Erythroblast (primary cell): ENCODE results near the gene PHC2.

Source experiments
- DNase-seq, 2 experiments: peaks; one replicate each; lab custom pipeline; 2025; lab: John Stamatoyannopoulos, UW
- GATA1 ChIP-seq: IDR thresholded peaks from 2 replicates; pipeline ENCODE4 v1.6.1; 2011; ENCODE audit warnings: low read depth, mild to moderate bottlenecking, control low read depth, low read length, moderate library complexity
- POLR2A ChIP-seq: IDR thresholded peaks from 2 replicates; pipeline ENCODE4 v1.6.1; 2011; ENCODE audit warnings: mild to moderate bottlenecking, low read length

The PHC2 gene

GRCh38 chr1:33383489-33383888 lies 47.4 kb downstream of the PHC2 start:
- DNase-seq: no peak
- no peak for TF ChIP-seq POLR2A
- TF ChIP-seq GATA1: no peak

GRCh38 chr1:33382661-33383415 lies 48.1 kb downstream of the PHC2 start:
- DNase-seq: no peak
- TF ChIP-seq POLR2A (no peak), GATA1 (no peak)

GRCh38 chr1:33381977-33382376 lies 48.9 kb downstream of the PHC2 start:
- TF ChIP-seq GATA1: no peak
- TF ChIP-seq POLR2A: no peak

GRCh38 chr1:33380811-33381210 lies 50.1 kb downstream of the PHC2 start:
- no peak for TF ChIP-seq GATA1
- TF ChIP-seq POLR2A: no peak
- no peak for DNase-seq

More at GRCh38 chr1:33381977-33382376, 48.9 kb downstream of the PHC2 start:
- DNase-seq: no peak

GRCh38 chr1:33379631-33380354 lies 51.1 kb downstream of the PHC2 start:
- TF ChIP-seq POLR2A: no peak
- no peak for TF ChIP-seq GATA1
- DNase-seq: no peak

GRCh38 chr1:33378976-33379375 lies 51.9 kb downstream of the PHC2 start:
- TF ChIP-seq GATA1 (no peak), POLR2A (no peak)
- no peak for DNase-seq

GRCh38 chr1:33378524-33378923 lies 52.4 kb downstream of the PHC2 start:
- DNase-seq: no peak
- TF ChIP-seq GATA1: no peak
- TF ChIP-seq POLR2A: no peak

GRCh38 chr1:33377756-33378155 lies 53.1 kb downstream of the PHC2 start:
- DNase-seq: no peak
- TF ChIP-seq POLR2A (no peak), GATA1 (no peak)

- TF ChIP-seq GATA1 (no peak), POLR2A (no peak)
- DNase-seq: no peak
Measured at GRCh38 chr1:33377013-33377412, 53.9 kb downstream of the PHC2 start.

- TF ChIP-seq POLR2A: no peak
- TF ChIP-seq GATA1: no peak
- DNase-seq: no peak
Measured at GRCh38 chr1:33375316-33375715, 55.6 kb downstream of the PHC2 start.

GRCh38 chr1:33374336-33375105 lies 56.4 kb downstream of the PHC2 start:
- DNase-seq: peak in 1 of 2 experiments; percentile 16
- TF ChIP-seq GATA1 (no peak), POLR2A (no peak)

GRCh38 chr1:33373606-33374005 lies 57.3 kb downstream of the PHC2 start:
- TF ChIP-seq POLR2A (no peak), GATA1 (no peak)
- no peak for DNase-seq

GRCh38 chr1:33372677-33373076 lies 58.2 kb downstream of the PHC2 start:
- no peak for TF ChIP-seq GATA1
- TF ChIP-seq POLR2A: no peak
- no peak for DNase-seq

GRCh38 chr1:33372162-33372561 lies 58.7 kb downstream of the PHC2 start:
- no peak for TF ChIP-seq POLR2A
- no peak for TF ChIP-seq GATA1
- DNase-seq: no peak
